Suprapubic skin (tissue), 4 donors: Measurements from ENCODE around the gene TPM2. TPM values are rescaled to one million over a fixed set of nuclear protein-coding genes. Genes with fewer than 3 reads are reported as not detected.
A peak's percentile ranks its signal among the peaks of the same experiment; 100 is the strongest.

Experiments used
- DNase-seq, 2 donors: peaks; one replicate each; pipeline ENCODE4 v3.0.0-alpha.2; 2019; ENCODE audit warnings: low spot score in 2 of 2
- H3K27ac ChIP-seq: fragments of 200-600 bp; sonication (generic); one replicate; pipeline ENCODE4 v1.5.1; 2019
- H3K27me3 ChIP-seq: fragments of 200-600 bp; sonication (generic); one replicate; pipeline ENCODE4 v1.5.1; 2019
- H3K36me3 ChIP-seq: fragments of 200-600 bp; sonication (generic); one replicate; pipeline ENCODE4 v1.5.1; 2019
- H3K4me1 ChIP-seq: fragments of 200-600 bp; sonication (generic); one replicate; pipeline ENCODE4 v1.5.1; 2019
- H3K4me3 ChIP-seq: fragments of 200-600 bp; sonication (generic); one replicate; pipeline ENCODE4 v1.5.1; 2019; ENCODE audit warnings: mild to moderate bottlenecking
- H3K9me3 ChIP-seq: fragments of 200-600 bp; sonication (generic); one replicate; pipeline ENCODE4 v1.5.1; 2019
- EP300 ChIP-seq: sonication (generic); formaldehyde crosslinking; IDR thresholded peaks from one replicate; pipeline ENCODE4 v1.6.1; 2017; ENCODE audit warnings: antibody characterized with exemption
- POLR2A ChIP-seq, 2 donors: fragments of 450-650 bp; IDR thresholded peaks; one replicate each; pipeline ENCODE4 v1.6.1; 2017; ENCODE audit warnings: antibody characterized with exemption in 2 of 2, mild to moderate bottlenecking in 2 of 2, moderate library complexity in 2 of 2
- POLR2AphosphoS5 ChIP-seq, 3 donors: sonication (generic); formaldehyde crosslinking; IDR thresholded peaks; one replicate each; pipeline ENCODE4 v1.6.1; 2017; ENCODE audit warnings: antibody characterized with exemption in 3 of 3
- WGBS: methylation state at CpG from one replicate; pipeline ENCODE4 v1.1.5; 2018; 5-methylcytosine and 5-hydroxymethylcytosine counted together
- total RNA-seq, 4 donors: library from RNA; depleted of rRNA; stranded (reverse); fragments of >200 nt; gene quantifications; one replicate each; pipeline ENCODE4 v1.1.0, GENCODE V29; 2016
- TF ChIP-seq, protein P1 (sequence below), 2 donors: fragments of 200-600 bp in 1 of 2; fragments of 450-650 bp in 1 of 2; sonication (generic) in 1 of 2; IDR thresholded peaks; one replicate each; pipeline ENCODE4 v1.5.1; 2016 to 2019; ENCODE audit warnings: antibody characterized with exemption in 2 of 2, mild to moderate bottlenecking in 1 of 2, moderate library complexity in 1 of 2

The TPM2 gene
- total RNA-seq, 4 donors from 2014 or later: 40.6 to 105 (median 56.7) TPM

DNA sequence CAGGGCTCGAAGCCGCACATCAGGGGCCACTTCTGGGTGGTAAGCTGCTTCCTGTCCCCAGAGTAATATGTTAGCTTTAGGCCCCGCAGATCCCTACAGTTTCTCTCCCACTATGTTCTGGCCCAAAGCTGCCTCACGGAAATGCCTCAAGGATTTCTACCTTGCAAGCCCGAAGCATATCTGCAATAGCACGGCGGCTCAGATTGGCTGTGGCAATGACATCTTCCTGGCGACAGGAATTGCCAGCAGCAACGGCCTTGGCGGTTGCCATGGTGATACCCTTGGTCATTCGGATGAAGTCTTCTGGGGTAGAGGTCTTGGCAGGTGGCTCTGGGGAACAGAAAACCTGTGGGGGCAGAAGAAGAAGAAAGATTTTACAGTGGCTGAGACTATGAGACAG is 10.3 kb upstream of the TPM2 start:
- Histone ChIP-seq H3K36me3 (peaks cover 87% of the 10 kb centered on the region), H3K27ac (no peak overlapping the region), H3K4me3 (no peak overlapping the region), H3K9me3 (no peaks in the 10 kb centered on the region), H3K4me1 (peaks cover 20% of the 10 kb centered on the region), H3K27me3 (no peaks in the 10 kb centered on the region)
- no peak for TF ChIP-seq POLR2A (IDR thresholded peaks at IDR 0.05)
- no peak for TF ChIP-seq POLR2AphosphoS5 (IDR thresholded peaks at IDR 0.05)
- TF ChIP-seq EP300: no peak
- TF ChIP-seq, protein P1, sequence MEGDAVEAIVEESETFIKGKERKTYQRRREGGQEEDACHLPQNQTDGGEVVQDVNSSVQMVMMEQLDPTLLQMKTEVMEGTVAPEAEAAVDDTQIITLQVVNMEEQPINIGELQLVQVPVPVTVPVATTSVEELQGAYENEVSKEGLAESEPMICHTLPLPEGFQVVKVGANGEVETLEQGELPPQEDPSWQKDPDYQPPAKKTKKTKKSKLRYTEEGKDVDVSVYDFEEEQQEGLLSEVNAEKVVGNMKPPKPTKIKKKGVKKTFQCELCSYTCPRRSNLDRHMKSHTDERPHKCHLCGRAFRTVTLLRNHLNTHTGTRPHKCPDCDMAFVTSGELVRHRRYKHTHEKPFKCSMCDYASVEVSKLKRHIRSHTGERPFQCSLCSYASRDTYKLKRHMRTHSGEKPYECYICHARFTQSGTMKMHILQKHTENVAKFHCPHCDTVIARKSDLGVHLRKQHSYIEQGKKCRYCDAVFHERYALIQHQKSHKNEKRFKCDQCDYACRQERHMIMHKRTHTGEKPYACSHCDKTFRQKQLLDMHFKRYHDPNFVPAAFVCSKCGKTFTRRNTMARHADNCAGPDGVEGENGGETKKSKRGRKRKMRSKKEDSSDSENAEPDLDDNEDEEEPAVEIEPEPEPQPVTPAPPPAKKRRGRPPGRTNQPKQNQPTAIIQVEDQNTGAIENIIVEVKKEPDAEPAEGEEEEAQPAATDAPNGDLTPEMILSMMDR (IDR thresholded peaks at IDR 0.05): no peak
- DNase-seq: no peak
- WGBS: 88% methylated on average over 11 of the region's 11 CpGs

DNA sequence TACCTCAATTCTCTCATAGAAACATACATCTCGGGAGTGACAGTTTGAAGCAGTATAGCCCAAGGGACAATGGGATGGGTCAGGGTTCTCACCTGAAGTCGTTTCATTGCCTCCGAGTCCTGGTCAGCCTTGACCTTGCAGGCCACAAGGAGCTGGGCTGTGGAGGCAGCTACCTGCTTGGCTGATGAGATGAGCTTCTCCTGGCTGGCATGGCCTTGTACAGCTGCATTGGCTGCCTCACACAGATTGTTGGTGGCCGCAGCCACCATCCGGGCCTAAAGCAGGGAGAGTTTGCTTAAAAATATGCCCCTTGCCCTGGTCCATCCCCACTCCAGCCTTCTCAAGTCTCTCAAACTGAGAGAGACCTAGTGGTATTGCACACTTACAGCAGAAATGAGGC is 8.5 kb upstream of the TPM2 start:
- TF ChIP-seq, protein P1 (IDR thresholded peaks at IDR 0.05): no peak
- TF ChIP-seq EP300 (no peak), POLR2A (IDR thresholded peaks at IDR 0.05) (no peak), POLR2AphosphoS5 (IDR thresholded peaks at IDR 0.05) (no peak)
- Histone ChIP-seq H3K9me3 (no peaks in the 10 kb centered on the region), H3K36me3 (peaks cover 69% of the 10 kb centered on the region), H3K27me3 (no peaks in the 10 kb centered on the region), H3K4me3 (no peak overlapping the region), H3K4me1 (peaks cover 20% of the 10 kb centered on the region), H3K27ac (no peak overlapping the region)
- DNase-seq: no peak
- WGBS: 90% methylated on average over 3 of the region's 5 CpGs

DNA sequence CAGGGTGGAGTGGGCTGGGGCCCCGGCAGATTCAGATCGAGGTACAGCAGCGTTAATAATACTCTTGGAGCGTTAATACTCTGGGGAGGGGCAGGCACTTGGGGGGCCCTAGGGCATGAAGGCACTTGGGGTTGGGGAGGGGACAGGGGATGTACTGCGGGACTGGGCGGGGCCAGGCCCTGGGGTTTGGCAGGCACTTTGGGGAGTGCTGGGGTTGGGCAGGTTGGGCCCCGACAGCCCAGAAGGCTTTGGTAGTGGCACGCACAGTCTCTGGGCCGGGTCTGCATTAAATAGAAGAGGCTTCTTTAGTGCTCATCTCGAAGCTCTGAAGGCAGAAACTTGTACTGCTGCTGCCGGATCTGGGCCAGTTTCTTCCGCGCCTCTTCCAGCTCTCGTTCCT is 7.8 kb upstream of the TPM2 start:
- H3K27me3 ChIP-seq: no peaks in the 10 kb centered on the region
- DNase-seq: no peak
- H3K4me3 ChIP-seq: no peak overlapping the region
- peaks cover 20% of the 10 kb centered on the region for H3K4me1 ChIP-seq
- H3K27ac ChIP-seq: peak overlapping the region; percentile 43
- H3K9me3 ChIP-seq: no peaks in the 10 kb centered on the region
- TF ChIP-seq POLR2AphosphoS5 (IDR thresholded peaks at IDR 0.05) (no peak), EP300 (no peak), POLR2A (IDR thresholded peaks at IDR 0.05) (no peak)
- peaks cover 62% of the 10 kb centered on the region for H3K36me3 ChIP-seq
- 60% methylated on average over 14 of the region's 14 CpGs for WGBS

DNA sequence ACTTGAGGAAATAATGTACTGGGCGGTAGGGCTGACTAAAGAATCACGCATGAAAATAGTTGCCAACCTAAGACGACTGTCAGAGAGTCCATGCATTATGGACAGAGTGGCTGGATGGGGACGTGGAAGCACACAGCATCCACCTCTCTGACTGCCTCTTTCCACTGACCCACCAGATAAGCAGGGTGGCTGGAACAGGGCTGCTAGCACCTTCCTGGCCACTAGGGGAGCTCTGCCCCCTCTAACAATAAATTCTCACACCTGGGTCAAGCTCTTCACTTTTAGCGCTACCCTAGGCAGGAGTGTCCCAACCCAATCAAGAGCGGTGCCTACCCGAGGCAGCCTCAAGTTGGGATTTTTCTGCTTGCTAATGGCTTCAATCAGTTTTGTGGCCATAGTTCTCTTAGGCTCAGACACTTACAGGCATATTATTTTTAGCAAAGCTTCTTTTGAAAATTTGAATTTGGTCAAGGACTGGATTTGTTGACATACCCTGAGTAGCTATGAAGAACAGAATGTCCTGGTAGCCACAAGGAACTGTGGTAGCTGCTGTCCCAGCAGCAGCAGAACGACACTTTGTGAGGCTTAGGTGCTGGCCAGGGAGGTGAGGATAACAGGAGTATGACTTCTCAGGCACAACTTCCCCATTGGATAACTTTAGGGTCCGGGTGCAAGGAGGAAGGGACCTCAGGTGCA is 6.9 kb upstream of the TPM2 start:
- TF ChIP-seq EP300 (peak; percentile 91), POLR2AphosphoS5 (IDR thresholded peaks at IDR 0.05) (no peak), POLR2A (IDR thresholded peaks at IDR 0.05) (no peak)
- TF ChIP-seq, protein P1 (IDR thresholded peaks at IDR 0.05): peak; percentile 32 to 87
- H3K27ac ChIP-seq: peak overlapping the region; percentile 52
- 38% methylated on average over 9 of the region's 9 CpGs for WGBS
- H3K4me1 ChIP-seq: peaks cover 20% of the 10 kb centered on the region
- H3K4me3 ChIP-seq: no peak overlapping the region
- H3K9me3 ChIP-seq: no peaks in the 10 kb centered on the region
- DNase-seq: no peak
- peaks cover 53% of the 10 kb centered on the region for H3K36me3 ChIP-seq
- H3K27me3 ChIP-seq: no peaks in the 10 kb centered on the region

DNA sequence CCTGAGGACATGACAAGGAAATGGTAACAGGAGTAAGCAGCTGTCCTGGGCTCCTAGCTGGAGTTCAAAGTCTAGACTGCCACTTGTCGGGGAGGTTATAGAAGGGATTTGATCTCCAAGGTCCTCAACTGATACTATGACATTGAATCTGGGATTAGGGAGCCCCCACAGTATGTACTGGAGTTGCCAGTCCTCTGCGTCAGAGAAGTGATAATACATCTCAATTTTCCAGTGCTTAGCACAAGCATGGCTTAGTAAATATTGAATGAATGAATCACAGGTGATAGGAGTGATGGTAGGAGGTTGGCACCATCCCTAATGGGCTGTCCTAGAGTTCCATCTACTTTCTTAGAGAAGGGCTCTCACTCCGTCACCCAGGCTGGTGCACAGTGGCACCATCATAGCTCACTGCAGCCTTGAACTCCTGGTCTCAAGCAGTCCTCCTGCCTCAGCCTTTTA is 6.2 kb upstream of the TPM2 start:
- DNase-seq: no peak
- H3K27me3 ChIP-seq: no peaks in the 10 kb centered on the region
- H3K4me3 ChIP-seq: no peak overlapping the region
- 92% methylated on average over 3 of the region's 3 CpGs for WGBS
- TF ChIP-seq POLR2A (IDR thresholded peaks at IDR 0.05) (no peak), POLR2AphosphoS5 (IDR thresholded peaks at IDR 0.05) (no peak), EP300 (no peak)
- TF ChIP-seq, protein P1 (IDR thresholded peaks at IDR 0.05): no peak
- H3K4me1 ChIP-seq: peaks cover 23% of the 10 kb centered on the region
- H3K27ac ChIP-seq: peak overlapping the region; percentile 52
- peaks cover 47% of the 10 kb centered on the region for H3K36me3 ChIP-seq
- no peaks in the 10 kb centered on the region for H3K9me3 ChIP-seq
